H9 (cell line): Measurements from ENCODE around the gene NFASC. TPM values are rescaled to one million over a fixed set of nuclear protein-coding genes. Genes with fewer than 3 reads are reported as not detected.

ENCODE experiments used
- DNase-seq: peaks from one replicate; pipeline ENCODE4 v3.0.0-alpha.2; 2017
- H2AFZ ChIP-seq: one replicate; pipeline ENCODE4 v1.6.1; 2013; ENCODE audit warnings: mild to moderate bottlenecking, low read length, control low read depth, moderate library complexity
- H2AK5ac ChIP-seq: 2 replicates; pipeline ENCODE4 v1.6.1; 2013; ENCODE audit warnings: low read length, control low read depth, mixed read lengths; ENCODE audit not compliant: insufficient read length
- H2BK120ac ChIP-seq: one replicate; pipeline ENCODE4 v1.6.1; 2013; ENCODE audit warnings: low read depth, mild to moderate bottlenecking, low read length, control low read depth, inconsistent platforms; ENCODE audit not compliant: poor library complexity, severe bottlenecking
- H2BK12ac ChIP-seq: 2 replicates; pipeline ENCODE4 v1.6.1; 2013; ENCODE audit warnings: low read length, control low read depth, mixed read lengths, low read depth; ENCODE audit not compliant: insufficient read length
- H2BK15ac ChIP-seq: 2 replicates; pipeline ENCODE4 v1.6.1; 2013; ENCODE audit warnings: low read depth, low read length, control low read depth
- H2BK20ac ChIP-seq: one replicate; pipeline ENCODE4 v1.6.1; 2013; ENCODE audit warnings: low read depth, mild to moderate bottlenecking, low read length, control low read depth, inconsistent platforms; ENCODE audit not compliant: poor library complexity, severe bottlenecking
- H2BK5ac ChIP-seq: 2 replicates; pipeline ENCODE4 v1.6.1; 2013; ENCODE audit warnings: low read length, control low read depth, mixed read lengths; ENCODE audit not compliant: insufficient read length
- H3K14ac ChIP-seq: 2 replicates; pipeline ENCODE4 v1.6.1; 2013; ENCODE audit warnings: low read length, control low read depth; ENCODE audit not compliant: insufficient read depth
- H3K18ac ChIP-seq: 2 replicates; pipeline ENCODE4 v1.6.1; 2013; ENCODE audit warnings: low read depth, mild to moderate bottlenecking, mixed read lengths, low read length, control low read depth; ENCODE audit not compliant: insufficient read length
- H3K23ac ChIP-seq: 2 replicates; pipeline ENCODE4 v1.6.1; 2013; ENCODE audit warnings: low read length, control low read depth, mixed read lengths, low read depth; ENCODE audit not compliant: insufficient read length
- H3K23me2 ChIP-seq: 2 replicates; pipeline ENCODE4 v1.6.1; 2013; ENCODE audit warnings: low read depth, mild to moderate bottlenecking, mixed read lengths, low read length, control low read depth; ENCODE audit not compliant: insufficient read length, poor library complexity, severe bottlenecking
- H3K27ac ChIP-seq: 2 replicates; pipeline ENCODE4 v1.5.1; 2013; ENCODE audit warnings: low read length, control low read depth, mixed read lengths, low read depth; ENCODE audit not compliant: insufficient read length
- H3K27me3 ChIP-seq: 2 replicates; pipeline ENCODE4 v1.6.1; 2013; ENCODE audit warnings: low read length, control low read depth, inconsistent platforms; ENCODE audit not compliant: insufficient read depth
- H3K4ac ChIP-seq: 2 replicates; pipeline ENCODE4 v1.6.1; 2013; ENCODE audit warnings: low read depth, mild to moderate bottlenecking, control low read depth, inconsistent platforms, low read length, moderate library complexity
- H3K4me1 ChIP-seq: 2 replicates; pipeline ENCODE4 v1.6.1; 2013; ENCODE audit warnings: low read length, control low read depth, inconsistent platforms; ENCODE audit not compliant: insufficient read depth
- H3K4me2 ChIP-seq: 2 replicates; pipeline ENCODE4 v1.6.1; 2013; ENCODE audit warnings: low read length, control low read depth, mixed read lengths; ENCODE audit not compliant: insufficient read length, insufficient read depth
- H3K56ac ChIP-seq: 2 replicates; pipeline ENCODE4 v1.6.1; 2013; ENCODE audit warnings: low read depth, mild to moderate bottlenecking, mixed read lengths, low read length, control low read depth; ENCODE audit not compliant: insufficient read length
- H3K79me1 ChIP-seq: 2 replicates; pipeline ENCODE4 v1.6.1; 2013; ENCODE audit warnings: low read depth, mild to moderate bottlenecking, moderate library complexity, low read length, control low read depth, inconsistent platforms; ENCODE audit not compliant: insufficient read depth, poor library complexity, severe bottlenecking
- H3K79me2 ChIP-seq: 2 replicates; pipeline ENCODE4 v1.6.1; 2013; ENCODE audit warnings: low read length, control low read depth, inconsistent platforms; ENCODE audit not compliant: insufficient read depth
- H3K9ac ChIP-seq: 2 replicates; pipeline ENCODE4 v1.6.1; 2013; ENCODE audit warnings: low read length, control low read depth, mixed read lengths; ENCODE audit not compliant: insufficient read length; ENCODE audit errors: extremely low read depth
- H3K9me3 ChIP-seq: one replicate; pipeline ENCODE4 v1.6.1; 2013; ENCODE audit warnings: low read depth, low read length, inconsistent platforms; ENCODE audit not compliant: control insufficient read depth
- H3T11ph ChIP-seq: one replicate; pipeline ENCODE4 v1.6.1; 2013; ENCODE audit warnings: mild to moderate bottlenecking, low read length, control low read depth, inconsistent platforms
- H4K20me1 ChIP-seq: one replicate; pipeline ENCODE4 v1.6.1; 2013; ENCODE audit not compliant: control insufficient read depth, insufficient read length, insufficient read depth
- H4K5ac ChIP-seq: 2 replicates; pipeline ENCODE4 v1.6.1; 2013; ENCODE audit warnings: low read depth, mild to moderate bottlenecking, mixed read lengths, low read length, control low read depth; ENCODE audit not compliant: insufficient read length
- H4K8ac ChIP-seq: replicated peaks from 2 replicates; pipeline ENCODE4 v1.6.1; 2013; ENCODE audit warnings: low read length, control low read depth, mixed read lengths, low read depth; ENCODE audit not compliant: insufficient read length
- H4K91ac ChIP-seq: 2 replicates; pipeline ENCODE4 v1.6.1; 2013; ENCODE audit warnings: low read depth, mild to moderate bottlenecking, moderate library complexity, mixed read lengths, low read length, control low read depth; ENCODE audit not compliant: insufficient read length
- H3K27ac Mint-ChIP-seq, 3 experiments: 2 replicates in 2 of 3; 3 replicates in 1 of 3; pipeline ENCODE4 v1.8.0; 2020 to 2021; ENCODE audit warnings: mixed read lengths in 3 of 3, mild to moderate bottlenecking in 1 of 3, moderate library complexity in 1 of 3
- H3K27me3 Mint-ChIP-seq: 2 replicates; pipeline ENCODE4 v1.8.0; 2021; ENCODE audit warnings: low read depth, mild to moderate bottlenecking, moderate library complexity, mixed read lengths
- H3K36me3 Mint-ChIP-seq, 3 experiments: 2 replicates in 2 of 3; 3 replicates in 1 of 3; pipeline ENCODE4 v1.8.0; 2020 to 2021; ENCODE audit warnings: low read depth in 3 of 3, mixed read lengths in 3 of 3; ENCODE audit not compliant: insufficient read depth in 1 of 3
- H3K4me1 Mint-ChIP-seq, 2 experiments: 2 replicates each; pipeline ENCODE4 v1.8.0; 2020; ENCODE audit warnings: mixed read lengths in 2 of 2
- H3K4me3 Mint-ChIP-seq, 2 experiments: 2 replicates in 1 of 2; 3 replicates in 1 of 2; pipeline ENCODE4 v1.8.0; 2020 to 2021; ENCODE audit warnings: mild to moderate bottlenecking in 2 of 2, mixed read lengths in 2 of 2, moderate library complexity in 1 of 2
- H3K9me3 Mint-ChIP-seq, 2 experiments: 2 replicates in 1 of 2; 3 replicates in 1 of 2; pipeline ENCODE4 v1.8.0; 2020; ENCODE audit warnings: mild to moderate bottlenecking in 2 of 2, mixed read lengths in 2 of 2, moderate library complexity in 1 of 2
- WGBS: extraction: QIAGEN DNeasy Blood & Tissue Kit; methylation state at CpG from one replicate; pipeline ENCODE4 v1.1.7; 2013; ENCODE audit warnings: missing lambda C conversion rate, low lambda C conversion rate, mixed read lengths; ENCODE audit not compliant: insufficient read length; ENCODE audit errors: extremely low coverage; 5-methylcytosine and 5-hydroxymethylcytosine counted together
- total RNA-seq: library from RNA; stranded (reverse); gene quantifications from 2 replicates; pipeline ENCODE4 v1.2.1, GENCODE V29; 2021
- TF ChIP-seq, protein P1 (sequence below): fragments of 200-600 bp; sonication (generic); conservative IDR thresholded peaks from 3 replicates; pipeline ENCODE4 v1.8.0; 2021; ENCODE audit warnings: antibody characterized with exemption, mild to moderate bottlenecking

NFASC gene
- total RNA-seq, 1 experiment from 2014 or later, result 5.0 TPM

DNA sequence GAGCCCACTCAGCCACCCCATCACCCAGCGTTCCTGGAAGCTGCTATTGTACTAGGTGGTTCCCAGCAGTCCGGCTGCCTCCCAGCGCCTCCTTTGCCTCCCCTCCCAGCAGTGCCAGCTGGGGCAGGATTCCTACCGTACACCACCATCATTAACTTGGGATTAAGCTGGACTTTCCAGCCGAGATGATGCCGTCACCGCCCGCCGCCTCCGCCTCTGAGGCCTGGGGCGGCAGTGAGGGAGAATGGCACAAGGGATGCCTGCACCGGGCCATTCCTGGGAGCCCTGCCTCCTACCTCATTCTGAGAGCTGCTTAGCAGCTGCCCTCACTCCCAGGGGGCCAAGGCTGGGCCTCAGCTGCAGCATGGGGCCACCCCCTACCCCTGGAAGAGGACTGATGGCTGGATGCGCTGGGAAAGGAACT is 185.5 kb downstream of the NFASC start:
- H2BK20ac ChIP-seq, result no peak overlapping the region
- no peak overlapping the region for H3T11ph ChIP-seq
- H4K91ac ChIP-seq, result no peak overlapping the region
- no peak overlapping the region for H2AFZ ChIP-seq
- H3K27me3 Mint-ChIP-seq, result peaks cover 7% of the 10 kb centered on the region
- no peaks in the 10 kb centered on the region for H3K9me3 ChIP-seq
- H3K36me3 Mint-ChIP-seq, result no peaks in the 10 kb centered on the region
- H3K4me2 ChIP-seq, result no peak overlapping the region
- H3K23ac ChIP-seq, result no peak overlapping the region
- no peak overlapping the region for H3K9ac ChIP-seq
- no peaks in the 10 kb centered on the region for H3K79me2 ChIP-seq
- H3K27ac ChIP-seq, result no peak overlapping the region
- no peak overlapping the region for H3K4ac ChIP-seq
- no peak overlapping the region for H3K56ac ChIP-seq
- H3K18ac ChIP-seq, result no peak overlapping the region
- H3K4me1 ChIP-seq, result no peaks in the 10 kb centered on the region
- no peak overlapping the region for H3K4me3 Mint-ChIP-seq
- H3K14ac ChIP-seq, result no peak overlapping the region
- no peaks in the 10 kb centered on the region for H3K9me3 Mint-ChIP-seq
- no peak overlapping the region for H4K5ac ChIP-seq
- no peak for DNase-seq
- no peak overlapping the region for H2BK12ac ChIP-seq
- H3K4me1 Mint-ChIP-seq, result peaks cover 4 to 19% of the 10 kb centered on the region in 2 experiments
- no peaks in the 10 kb centered on the region for H3K27me3 ChIP-seq
- H2BK120ac ChIP-seq, result no peak overlapping the region
- H2BK15ac ChIP-seq, result no peak overlapping the region
- no peak overlapping the region for H2AK5ac ChIP-seq
- no peak overlapping the region for H4K8ac ChIP-seq
- no peak overlapping the region; a peak in 1 of 7 replicates for H3K27ac Mint-ChIP-seq
- no peaks in the 10 kb centered on the region for H4K20me1 ChIP-seq
- WGBS, result no CpG with 5 or more reads among the region's 13 CpGs
- H2BK5ac ChIP-seq, result no peak overlapping the region
- no peaks in the 10 kb centered on the region for H3K23me2 ChIP-seq
- TF ChIP-seq, protein P1, sequence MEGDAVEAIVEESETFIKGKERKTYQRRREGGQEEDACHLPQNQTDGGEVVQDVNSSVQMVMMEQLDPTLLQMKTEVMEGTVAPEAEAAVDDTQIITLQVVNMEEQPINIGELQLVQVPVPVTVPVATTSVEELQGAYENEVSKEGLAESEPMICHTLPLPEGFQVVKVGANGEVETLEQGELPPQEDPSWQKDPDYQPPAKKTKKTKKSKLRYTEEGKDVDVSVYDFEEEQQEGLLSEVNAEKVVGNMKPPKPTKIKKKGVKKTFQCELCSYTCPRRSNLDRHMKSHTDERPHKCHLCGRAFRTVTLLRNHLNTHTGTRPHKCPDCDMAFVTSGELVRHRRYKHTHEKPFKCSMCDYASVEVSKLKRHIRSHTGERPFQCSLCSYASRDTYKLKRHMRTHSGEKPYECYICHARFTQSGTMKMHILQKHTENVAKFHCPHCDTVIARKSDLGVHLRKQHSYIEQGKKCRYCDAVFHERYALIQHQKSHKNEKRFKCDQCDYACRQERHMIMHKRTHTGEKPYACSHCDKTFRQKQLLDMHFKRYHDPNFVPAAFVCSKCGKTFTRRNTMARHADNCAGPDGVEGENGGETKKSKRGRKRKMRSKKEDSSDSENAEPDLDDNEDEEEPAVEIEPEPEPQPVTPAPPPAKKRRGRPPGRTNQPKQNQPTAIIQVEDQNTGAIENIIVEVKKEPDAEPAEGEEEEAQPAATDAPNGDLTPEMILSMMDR, result no peak
- H3K79me1 ChIP-seq, result no peaks in the 10 kb centered on the region
